ENCODE results near the gene CDK2AP2.

CDK2AP2 gene

GRCh38 chr11:67503119-67504004, 4.6 kb downstream of the CDK2AP2 start:
- no peak for DNase-seq

GRCh38 chr11:67502328-67502979, 5.5 kb downstream of the CDK2AP2 start:
- no peak for DNase-seq

GRCh38 chr11:67501854-67502253, 6.1 kb downstream of the CDK2AP2 start:
- DNase-seq, result no peak

GRCh38 chr11:67500831-67501715, 6.9 kb downstream of the CDK2AP2 start:
- DNase-seq, result no peak

- DNase-seq, result no peak
These were observed 7.5 kb downstream of the CDK2AP2 start for GRCh38 chr11:67500484-67500821.

GRCh38 chr11:67499808-67500483, 8.0 kb downstream of the CDK2AP2 start:
- DNase-seq, result no peak

GRCh38 chr11:67498544-67498972, 9.4 kb downstream of the CDK2AP2 start:
- no peak for DNase-seq

GRCh38 chr11:67497656-67498291, 10.2 kb downstream of the CDK2AP2 start:
- DNase-seq, result no peak

GRCh38 chr11:67496113-67496512, 11.8 kb downstream of the CDK2AP2 start:
- DNase-seq, result no peak

GRCh38 chr11:67495234-67496005, 12.5 kb downstream of the CDK2AP2 start:
- DNase-seq, result no peak

- DNase-seq, result no peak
These were observed 13.4 kb downstream of the CDK2AP2 start for GRCh38 chr11:67494371-67495233.

GRCh38 chr11:67493548-67494370, 14.2 kb downstream of the CDK2AP2 start:
- no peak for DNase-seq

GRCh38 chr11:67492801-67493547, 15.0 kb downstream of the CDK2AP2 start:
- DNase-seq, result no peak

GRCh38 chr11:67492069-67492727, 15.8 kb downstream of the CDK2AP2 start:
- no peak for DNase-seq

- DNase-seq, result no peak
These were observed 16.5 kb downstream of the CDK2AP2 start for GRCh38 chr11:67491276-67492068.

- DNase-seq, result no peak
These were observed 17.3 kb downstream of the CDK2AP2 start for GRCh38 chr11:67490727-67491065.
